Hippocampal formation (tissue), 2 donors: Measurements from ENCODE around the gene NCS1.

Experiments used
- DNase-seq, 2 donors: peaks; one replicate each; lab custom pipeline; 2025; lab: John Stamatoyannopoulos, UW

Gene NCS1

GRCh38 chr9:130172161-130172857 is at the start of gene NCS1:
Gene NCS1, plus strand, starts transcription at chr9:130172404. Its CDS starts 260 bp downstream, at chr9:130172664.
- peak; percentile 70 to 77 for DNase-seq

GRCh38 chr9:130122456-130122855 is 49.7 kb upstream of the NCS1 start:
- no peak for DNase-seq

- DNase-seq: no peak
Observed at GRCh38 chr9:130124085-130124860, 47.9 kb upstream of the NCS1 start.

- DNase-seq: no peak
Observed at GRCh38 chr9:130126721-130127433, 45.3 kb upstream of the NCS1 start.

- DNase-seq: no peak
Observed at GRCh38 chr9:130128251-130128650, 44.0 kb upstream of the NCS1 start.

- peak; percentile 27 to 48 for DNase-seq
Observed at GRCh38 chr9:130128733-130129431, 43.3 kb upstream of the NCS1 start.

GRCh38 chr9:130129432-130130061 is 42.7 kb upstream of the NCS1 start:
- DNase-seq: peak in 1 of 2 donors; percentile 27

GRCh38 chr9:130132746-130133145 is 39.5 kb upstream of the NCS1 start:
- DNase-seq: no peak

- DNase-seq: no peak
Observed at GRCh38 chr9:130137081-130137640, 35.0 kb upstream of the NCS1 start.

GRCh38 chr9:130137641-130138081 is 34.5 kb upstream of the NCS1 start:
- DNase-seq: peak in 1 of 2 donors; percentile 59

- no peak for DNase-seq
Observed at GRCh38 chr9:130138171-130138653, 34.0 kb upstream of the NCS1 start.

GRCh38 chr9:130138791-130139190 is 33.4 kb upstream of the NCS1 start:
- DNase-seq: peak; percentile 22 to 70

- no peak for DNase-seq
Observed at GRCh38 chr9:130139251-130139650, 33.0 kb upstream of the NCS1 start.

GRCh38 chr9:130140706-130141105 is 31.5 kb upstream of the NCS1 start:
- DNase-seq: peak in 1 of 2 donors; percentile 35

GRCh38 chr9:130142056-130142455 is 30.1 kb upstream of the NCS1 start:
- DNase-seq: no peak

GRCh38 chr9:130142641-130143040 is 29.6 kb upstream of the NCS1 start:
- no peak for DNase-seq

- DNase-seq: no peak
Observed at GRCh38 chr9:130143279-130143893, 28.8 kb upstream of the NCS1 start.

GRCh38 chr9:130143958-130144366 is 28.2 kb upstream of the NCS1 start:
- DNase-seq: no peak

- no peak for DNase-seq
Observed at GRCh38 chr9:130144703-130145102, 27.5 kb upstream of the NCS1 start.

- no peak for DNase-seq
Observed at GRCh38 chr9:130145658-130146057, 26.5 kb upstream of the NCS1 start.
